Measurements from ENCODE around the gene PCDHB14. TPM values are rescaled to one million over a fixed set of nuclear protein-coding genes. Genes with fewer than 3 reads are reported as not detected.

PCDHB14 gene
- total RNA-seq, 2 donors from 2014 or later = 3.4 to 7.3 TPM

DNA sequence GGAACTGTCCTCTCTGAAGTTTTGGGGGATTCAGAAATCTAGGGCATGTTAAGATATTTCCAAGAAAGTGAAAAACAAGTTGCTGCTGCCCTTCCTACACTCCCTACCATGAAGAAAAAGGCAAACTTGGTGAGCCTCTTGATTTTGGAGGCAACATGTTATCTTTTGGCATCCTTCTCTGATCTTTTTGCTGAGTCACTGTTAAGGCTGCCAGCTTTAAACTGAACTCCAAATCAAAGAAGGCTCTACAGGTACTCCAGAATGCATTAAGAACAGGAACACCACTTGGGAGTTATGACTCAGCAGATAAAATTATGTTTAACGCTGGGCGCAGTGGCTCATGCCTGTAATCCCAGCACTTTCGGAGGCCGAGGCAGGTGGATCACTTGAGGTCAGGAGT is 46.1 kb downstream of the PCDHB14 start:
- H3K27ac ChIP-seq = no peak overlapping the region
- intact Hi-C loops (cut with DNase I) = no loop called here
- H3K36me3 ChIP-seq (replicated peaks in 1 of 2; ENCODE audit: insufficient read depth in 1 of 2, low read depth in 2 of 2) = no peaks in the 10 kb centered on the region
- TF ChIP-seq POLR2A (IDR thresholded peaks at IDR 0.05) = no peak
- TF ChIP-seq, protein P1, sequence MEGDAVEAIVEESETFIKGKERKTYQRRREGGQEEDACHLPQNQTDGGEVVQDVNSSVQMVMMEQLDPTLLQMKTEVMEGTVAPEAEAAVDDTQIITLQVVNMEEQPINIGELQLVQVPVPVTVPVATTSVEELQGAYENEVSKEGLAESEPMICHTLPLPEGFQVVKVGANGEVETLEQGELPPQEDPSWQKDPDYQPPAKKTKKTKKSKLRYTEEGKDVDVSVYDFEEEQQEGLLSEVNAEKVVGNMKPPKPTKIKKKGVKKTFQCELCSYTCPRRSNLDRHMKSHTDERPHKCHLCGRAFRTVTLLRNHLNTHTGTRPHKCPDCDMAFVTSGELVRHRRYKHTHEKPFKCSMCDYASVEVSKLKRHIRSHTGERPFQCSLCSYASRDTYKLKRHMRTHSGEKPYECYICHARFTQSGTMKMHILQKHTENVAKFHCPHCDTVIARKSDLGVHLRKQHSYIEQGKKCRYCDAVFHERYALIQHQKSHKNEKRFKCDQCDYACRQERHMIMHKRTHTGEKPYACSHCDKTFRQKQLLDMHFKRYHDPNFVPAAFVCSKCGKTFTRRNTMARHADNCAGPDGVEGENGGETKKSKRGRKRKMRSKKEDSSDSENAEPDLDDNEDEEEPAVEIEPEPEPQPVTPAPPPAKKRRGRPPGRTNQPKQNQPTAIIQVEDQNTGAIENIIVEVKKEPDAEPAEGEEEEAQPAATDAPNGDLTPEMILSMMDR (IDR thresholded peaks at IDR 0.05) = no peak
- peaks cover 0 to 72% (median 6%) of the 10 kb centered on the region in 3 donors for H3K9me3 ChIP-seq
- WGBS, 2 donors = 94 to 96% methylated on average over 4 of the region's 4 CpGs
- no peaks in the 10 kb centered on the region for H3K4me1 ChIP-seq
- no peak overlapping the region for H3K4me3 ChIP-seq
- no peak for DNase-seq
- ATAC-seq = no peak
- H3K27me3 ChIP-seq = no peaks in the 10 kb centered on the region

DNA sequence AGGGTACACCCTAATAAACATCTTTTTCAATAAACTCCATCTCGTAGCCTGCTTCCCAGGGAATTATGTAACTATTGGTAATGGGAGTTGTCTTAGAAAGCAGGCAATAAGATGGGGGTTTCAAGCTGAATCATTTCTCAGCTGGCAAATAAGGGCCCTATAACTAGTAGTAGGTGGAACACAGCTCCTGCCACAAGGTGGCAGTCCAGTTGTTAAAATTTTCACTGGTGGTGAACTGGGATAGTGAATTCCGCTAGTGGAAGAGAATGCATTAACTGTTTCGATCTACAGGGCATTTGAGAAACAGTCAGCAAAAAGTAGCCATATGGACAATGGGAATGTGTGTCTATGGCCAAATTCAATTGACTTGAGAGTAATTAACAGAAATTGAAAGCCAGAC is 49.8 kb downstream of the PCDHB14 start:
- TF ChIP-seq POLR2A (IDR thresholded peaks at IDR 0.05) = no peak
- TF ChIP-seq, protein P1 (IDR thresholded peaks at IDR 0.05) = no peak
- no peaks in the 10 kb centered on the region for H3K4me1 ChIP-seq
- 59 to 68% methylated on average over 3 of the region's 3 CpGs for WGBS, 2 donors
- ATAC-seq = no peak
- peaks cover 0 to 88% (median 3%) of the 10 kb centered on the region in 3 donors for H3K9me3 ChIP-seq
- no peaks in the 10 kb centered on the region for H3K36me3 ChIP-seq (replicated peaks in 1 of 2; ENCODE audit: insufficient read depth in 1 of 2, low read depth in 2 of 2)
- no peak overlapping the region for H3K27ac ChIP-seq
- no peak overlapping the region for H3K4me3 ChIP-seq
- no peak for DNase-seq
- no peaks in the 10 kb centered on the region for H3K27me3 ChIP-seq
- intact Hi-C loops (cut with DNase I) = no loop called here

Other genes starting within 250 kb of the PCDHB14 start
- gene PCDHB1, start 172.0 kb upstream of the PCDHB14 start, total RNA-seq = under 1 TPM; 0.26 to 0.66 TPM
- 1 to 10 TPM; 1.8 to 2.0 TPM for gene PCDHB2, start 128.7 kb upstream of the PCDHB14 start, total RNA-seq
- 1 to 10 TPM; 1.3 to 1.8 TPM for gene PCDHB3, start 122.9 kb upstream of the PCDHB14 start, total RNA-seq
- 1 to 10 TPM; 1.6 to 3.3 TPM for gene PCDHB4, start 101.5 kb upstream of the PCDHB14 start, total RNA-seq
- 10 to 100 TPM in 1 of 2 donors, 1 to 10 TPM in 1; 4.3 to 10.6 TPM for gene PCDHB5, start 88.1 kb upstream of the PCDHB14 start, total RNA-seq
- gene PCDHB6, start 73.3 kb upstream of the PCDHB14 start, total RNA-seq = 1 to 10 TPM in 1 of 2 donors, under 1 TPM in 1; 0.33 to 1.0 TPM
- gene PCDHB7, start 50.7 kb upstream of the PCDHB14 start, total RNA-seq = under 1 TPM in 1 of 2 donors, not detected in 1; 0.52 TPM
- under 1 TPM; 0.33 to 0.52 TPM for gene PCDHB8, start 45.6 kb upstream of the PCDHB14 start, total RNA-seq
- 1 to 10 TPM; 2.1 to 4.6 TPM for gene PCDHB16, start 41.0 kb upstream of the PCDHB14 start, total RNA-seq
- gene PCDHB9, start 36.2 kb upstream of the PCDHB14 start, total RNA-seq = 10 to 100 TPM in 1 of 2 donors, under 1 TPM in 1; 0.78 to 19.8 TPM
- gene PCDHB10, start 31.0 kb upstream of the PCDHB14 start, total RNA-seq = 1 to 10 TPM; 1.3 to 2.3 TPM
- 1 to 10 TPM; 4.4 to 4.9 TPM for gene PCDHB11, start 23.7 kb upstream of the PCDHB14 start, total RNA-seq
- 1 to 10 TPM; 2.0 to 3.4 TPM for gene PCDHB12, start 14.6 kb upstream of the PCDHB14 start, total RNA-seq
- 1 to 10 TPM; 6.5 to 7.6 TPM for gene PCDHB13, start 9.4 kb upstream of the PCDHB14 start, total RNA-seq
- 1 to 10 TPM; 3.1 to 3.6 TPM for gene PCDHB15, start 22.1 kb downstream of the PCDHB14 start, total RNA-seq
- not detected for gene SLC25A2, start 80.7 kb downstream of the PCDHB14 start, total RNA-seq
- 10 to 100 TPM; 28.7 to 32.2 TPM for gene TAF7, start 97.4 kb downstream of the PCDHB14 start, total RNA-seq
- gene PCDHGA1, start 107.2 kb downstream of the PCDHB14 start, total RNA-seq = under 1 TPM; 0.33 to 0.78 TPM
- 1 to 10 TPM; 2.0 to 2.9 TPM for gene PCDHGA2, start 115.4 kb downstream of the PCDHB14 start, total RNA-seq
- gene PCDHGA3, start 120.5 kb downstream of the PCDHB14 start, total RNA-seq = 10 to 100 TPM in 1 of 2 donors, 1 to 10 TPM in 1; 4.2 to 11.2 TPM
- 1 to 10 TPM; 3.9 to 6.9 TPM for gene PCDHGB1, start 126.8 kb downstream of the PCDHB14 start, total RNA-seq
- gene PCDHGA4, start 131.7 kb downstream of the PCDHB14 start, total RNA-seq = 10 to 100 TPM in 1 of 2 donors, 1 to 10 TPM in 1; 6.7 to 10.9 TPM
- 1 to 10 TPM; 2.3 to 9.3 TPM for gene PCDHGB2, start 136.7 kb downstream of the PCDHB14 start, total RNA-seq
- 1 to 10 TPM; 5.6 to 6.0 TPM for gene PCDHGA5, start 140.8 kb downstream of the PCDHB14 start, total RNA-seq
- 10 to 100 TPM in 1 of 2 donors, 1 to 10 TPM in 1; 4.2 to 10.2 TPM for gene PCDHGB3, start 146.9 kb downstream of the PCDHB14 start, total RNA-seq
- gene PCDHGA6, start 150.5 kb downstream of the PCDHB14 start, total RNA-seq = 10 to 100 TPM in 1 of 2 donors, 1 to 10 TPM in 1; 5.2 to 11.2 TPM
- 1 to 10 TPM; 5.2 to 7.6 TPM for gene PCDHGA7, start 159.4 kb downstream of the PCDHB14 start, total RNA-seq
- gene PCDHGB4, start 164.4 kb downstream of the PCDHB14 start, total RNA-seq = 1 to 10 TPM; 3.6 to 4.9 TPM
- gene PCDHGA8, start 169.3 kb downstream of the PCDHB14 start, total RNA-seq = 10 to 100 TPM in 1 of 2 donors, 1 to 10 TPM in 1; 4.2 to 10.2 TPM
- gene PCDHGB5, start 174.6 kb downstream of the PCDHB14 start, total RNA-seq = 10 to 100 TPM in 1 of 2 donors, 1 to 10 TPM in 1; 7.8 to 15.2 TPM
- 1 to 10 TPM; 4.9 to 8.2 TPM for gene PCDHGA9, start 179.4 kb downstream of the PCDHB14 start, total RNA-seq
- gene PCDHGB6, start 184.7 kb downstream of the PCDHB14 start, total RNA-seq = 1 to 10 TPM; 4.6 to 8.0 TPM
- gene PCDHGA10, start 189.6 kb downstream of the PCDHB14 start, total RNA-seq = 1 to 10 TPM; 5.3 to 5.4 TPM
- 1 to 10 TPM; 7.0 to 7.9 TPM for gene PCDHGB7, start 194.3 kb downstream of the PCDHB14 start, total RNA-seq
- gene PCDHGA11, start 197.7 kb downstream of the PCDHB14 start, total RNA-seq = 1 to 10 TPM; 4.9 to 6.9 TPM
- gene PCDHGA12, start 207.2 kb downstream of the PCDHB14 start, total RNA-seq = 1 to 10 TPM; 5.3 to 5.4 TPM